Osteocyte (in vitro differentiated cells): ENCODE results near the gene RAD50. TPM values are rescaled to one million over a fixed set of nuclear protein-coding genes. Genes with fewer than 3 reads are reported as not detected.
"Not testable (repeated sequence)": the region's sequence is repeated elsewhere in the genome, so short reads cannot be mapped to it uniquely, and the experiment has no call there.

Experiments used
- DNase-seq: peaks from one replicate; pipeline ENCODE4 v3.0.0; 2021; ENCODE audit warnings: mixed read lengths; ENCODE audit not compliant: unreplicated experiment; ENCODE audit errors: extremely low spot score
- H3K27ac Mint-ChIP-seq: one replicate; pipeline ENCODE4 v1.8.0; 2021; ENCODE audit warnings: mild to moderate bottlenecking, mixed read lengths; ENCODE audit not compliant: unreplicated experiment
- H3K27me3 Mint-ChIP-seq: one replicate; pipeline ENCODE4 v1.8.0; 2021; ENCODE audit warnings: mixed read lengths; ENCODE audit not compliant: unreplicated experiment
- H3K36me3 Mint-ChIP-seq: one replicate; pipeline ENCODE4 v1.8.0; 2021; ENCODE audit warnings: mixed read lengths; ENCODE audit not compliant: unreplicated experiment
- H3K4me1 Mint-ChIP-seq: one replicate; pipeline ENCODE4 v1.8.0; 2021; ENCODE audit warnings: mixed read lengths; ENCODE audit not compliant: unreplicated experiment
- H3K4me3 Mint-ChIP-seq: one replicate; pipeline ENCODE4 v1.8.0; 2021; ENCODE audit warnings: mild to moderate bottlenecking, moderate library complexity, mixed read lengths; ENCODE audit not compliant: unreplicated experiment
- H3K9me3 Mint-ChIP-seq: one replicate; pipeline ENCODE4 v1.8.0; 2021; ENCODE audit warnings: mixed read lengths; ENCODE audit not compliant: unreplicated experiment
- CTCF ChIP-seq: fragments of 200-600 bp; sonication (generic); IDR thresholded peaks from 2 replicates; pipeline ENCODE4 v1.5.0; 2021; ENCODE audit warnings: antibody characterized with exemption, mild to moderate bottlenecking, moderate library complexity
- total RNA-seq: library from RNA; stranded (reverse); gene quantifications from 2 replicates; pipeline ENCODE4 v1.2.1, GENCODE V29; 2021

RAD50 gene
- total RNA-seq, 1 donor from 2014 or later = 27.5 TPM

- Mint-ChIP-seq H3K9me3 (no peaks in the 10 kb centered on the region), H3K4me1 (no peaks in the 10 kb centered on the region), H3K27me3 (no peaks in the 10 kb centered on the region), H3K27ac (no peak overlapping the region), H3K4me3 (no peak overlapping the region), H3K36me3 (peaks cover 4% of the 10 kb centered on the region)
- no peak for TF ChIP-seq CTCF
- DNase-seq = no peak
Observed at GRCh38 chr5:132688536-132689339, 132.0 kb downstream of the RAD50 start.

GRCh38 chr5:132689513-132689912 is 132.7 kb downstream of the RAD50 start:
- no peak overlapping the region for H3K27ac Mint-ChIP-seq
- TF ChIP-seq CTCF = no peak
- H3K36me3 Mint-ChIP-seq = peaks cover 4% of the 10 kb centered on the region
- DNase-seq = no peak
- H3K27me3 Mint-ChIP-seq = no peaks in the 10 kb centered on the region
- H3K4me3 Mint-ChIP-seq = no peak overlapping the region
- H3K9me3 Mint-ChIP-seq = no peaks in the 10 kb centered on the region
- H3K4me1 Mint-ChIP-seq = no peaks in the 10 kb centered on the region

GRCh38 chr5:132690156-132690555 is 133.4 kb downstream of the RAD50 start:
- H3K36me3 Mint-ChIP-seq = peaks cover 4% of the 10 kb centered on the region
- DNase-seq = no peak
- no peak overlapping the region for H3K27ac Mint-ChIP-seq
- no peaks in the 10 kb centered on the region for H3K9me3 Mint-ChIP-seq
- no peaks in the 10 kb centered on the region for H3K27me3 Mint-ChIP-seq
- TF ChIP-seq CTCF = no peak
- no peak overlapping the region for H3K4me3 Mint-ChIP-seq
- no peaks in the 10 kb centered on the region for H3K4me1 Mint-ChIP-seq

- H3K27me3 Mint-ChIP-seq, H3K4me3 Mint-ChIP-seq, H3K36me3 Mint-ChIP-seq, DNase-seq, H3K27ac Mint-ChIP-seq, H3K9me3 Mint-ChIP-seq, H3K4me1 Mint-ChIP-seq: not testable (repeated sequence)
Observed at GRCh38 chr5:132691755-132692631, 135.2 kb downstream of the RAD50 start.

- TF ChIP-seq CTCF = no peak
- DNase-seq = no peak
- Mint-ChIP-seq H3K4me1 (no peaks in the 10 kb centered on the region), H3K27me3 (no peaks in the 10 kb centered on the region), H3K27ac (no peak overlapping the region), H3K36me3 (peaks cover 11% of the 10 kb centered on the region), H3K9me3 (no peaks in the 10 kb centered on the region), H3K4me3 (no peak overlapping the region)
Observed at GRCh38 chr5:132692632-132692967, 135.8 kb downstream of the RAD50 start.

Other genes with a start within 250 kb of the RAD50 start
- gene SLC22A5, start 187.3 kb upstream of the RAD50 start, total RNA-seq = 6.7 and 9.1 TPM in 2 replicates
- gene IRF1, start 66.2 kb upstream of the RAD50 start, total RNA-seq = 50.2 and 58.9 TPM in 2 replicates
- not detected in 2 replicates for gene IL5, start 13.5 kb upstream of the RAD50 start, total RNA-seq
- gene IL13, start 101.2 kb downstream of the RAD50 start, total RNA-seq = not detected in 2 replicates
- not detected in 2 replicates for gene IL4, start 117.0 kb downstream of the RAD50 start, total RNA-seq
- 15.3 and 21.9 TPM in 2 replicates for gene KIF3A, start 180.6 kb downstream of the RAD50 start, total RNA-seq
- not detected in 2 replicates for gene CCNI2, start 190.4 kb downstream of the RAD50 start, total RNA-seq
- gene SEPTIN8, start 220.3 kb downstream of the RAD50 start, total RNA-seq = 57.9 and 60.2 TPM in 2 replicates